ENCODE results near the gene MAGI1. TPM values are rescaled to one million over a fixed set of nuclear protein-coding genes. Genes with fewer than 3 reads are reported as not detected.

The MAGI1 gene
- total and polyA plus RNA-seq, 7 donors: 10.2 to 54.0 (median 29.8) TPM

DNA sequence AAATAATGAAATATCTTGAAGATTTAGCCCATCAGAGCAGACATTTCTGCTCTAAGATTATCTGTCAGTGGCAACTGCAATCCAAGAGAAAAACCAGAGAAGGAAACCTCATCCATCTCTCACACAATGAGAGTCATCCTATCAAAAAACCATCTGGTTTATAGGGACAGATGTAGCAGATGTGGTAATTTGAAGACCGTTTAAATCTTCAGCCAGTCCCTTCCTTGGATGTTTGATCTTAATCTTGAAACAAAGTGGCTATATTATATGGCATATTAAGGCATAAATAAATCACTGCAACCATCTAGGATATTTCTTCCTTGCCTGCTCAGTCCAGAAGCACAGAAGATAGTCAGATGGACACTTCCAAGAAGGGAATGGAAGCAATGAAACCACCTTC lies 305.3 kb downstream of the MAGI1 start:
- Histone ChIP-seq H3K4me1 (peaks cover 0 to 18% (median 15%) of the 10 kb centered on the region in 4 donors), H3K4me3 (no peak overlapping the region), H3K9me3 (no peaks in the 10 kb centered on the region), H3K27ac (no peak overlapping the region), H3K36me3 (no peaks in the 10 kb centered on the region), H3K27me3 (no peaks in the 10 kb centered on the region)
- DNase-seq: no peak
- WGBS, 2 donors: 67 to 70% methylated on average over 1 of the region's 1 CpG
- intact Hi-C loops (cut with DNase I): loop anchor here (2.0 to 5.0 kb wide), 2 partner anchors 295 to 1201 kb away; no protein-coding TSS in a partner anchor
- TF ChIP-seq POLR2A (IDR thresholded peaks at IDR 0.05) (no peak), POLR2AphosphoS5 (IDR thresholded peaks at IDR 0.05) (no peak), CTCF (IDR thresholded peaks at IDR 0.05) (no peak), EP300 (IDR thresholded peaks at IDR 0.05) (no peak)

GRCh38 chr3:65732051-65732935 lies 306.4 kb downstream of the MAGI1 start:
- TF ChIP-seq EP300 (IDR thresholded peaks at IDR 0.05) (no peak), CTCF (IDR thresholded peaks at IDR 0.05) (peak; percentile 48 to 77 (median 54)), POLR2A (IDR thresholded peaks at IDR 0.05) (no peak), POLR2AphosphoS5 (IDR thresholded peaks at IDR 0.05) (no peak)
- Histone ChIP-seq H3K4me3 (no peak overlapping the region), H3K27ac (no peak overlapping the region), H3K4me1 (peaks cover 0 to 18% (median 15%) of the 10 kb centered on the region in 4 donors), H3K36me3 (no peaks in the 10 kb centered on the region), H3K9me3 (no peaks in the 10 kb centered on the region), H3K27me3 (no peaks in the 10 kb centered on the region)
- DNase-seq: no peak
- intact Hi-C loops (cut with DNase I): loop anchor here (2.0 to 5.0 kb wide), 2 partner anchors 293 to 1200 kb away; no protein-coding TSS in a partner anchor
- WGBS, 2 donors: 33 to 34% methylated on average over 6 of the region's 6 CpGs

GRCh38 chr3:65730449-65730848 lies 308.3 kb downstream of the MAGI1 start:
- Histone ChIP-seq H3K9me3 (no peaks in the 10 kb centered on the region), H3K36me3 (no peaks in the 10 kb centered on the region), H3K4me3 (no peak overlapping the region), H3K27me3 (no peaks in the 10 kb centered on the region), H3K4me1 (peaks cover 0 to 18% (median 15%) of the 10 kb centered on the region in 4 donors), H3K27ac (peak overlapping the region in 1 of 4 donors; percentile 48)
- intact Hi-C loops (cut with DNase I): loop anchor here (5.0 kb wide), 1 partner anchor 1198 kb away; no protein-coding TSS in a partner anchor
- 93 to 94% methylated on average over 7 of the region's 7 CpGs for WGBS, 2 donors
- TF ChIP-seq POLR2A (IDR thresholded peaks at IDR 0.05): no peak
- TF ChIP-seq EP300 (IDR thresholded peaks at IDR 0.05): no peak
- DNase-seq: no peak

GRCh38 chr3:65729973-65730372 lies 308.7 kb downstream of the MAGI1 start:
- Histone ChIP-seq H3K36me3 (no peaks in the 10 kb centered on the region), H3K4me3 (no peak overlapping the region), H3K27me3 (no peaks in the 10 kb centered on the region), H3K27ac (peak overlapping the region in 2 of 4 donors; percentile 32 to 48), H3K9me3 (no peaks in the 10 kb centered on the region), H3K4me1 (peaks cover 0 to 18% (median 15%) of the 10 kb centered on the region in 4 donors)
- no peak for DNase-seq
- intact Hi-C loops (cut with DNase I): loop anchor here (5.0 kb wide), 1 partner anchor 1198 kb away; no protein-coding TSS in a partner anchor
- no peak for TF ChIP-seq POLR2AphosphoS5 (IDR thresholded peaks at IDR 0.05)
- no peak for TF ChIP-seq CTCF (IDR thresholded peaks at IDR 0.05)
- TF ChIP-seq EP300 (IDR thresholded peaks at IDR 0.05): no peak
- TF ChIP-seq POLR2A (IDR thresholded peaks at IDR 0.05): no peak

GRCh38 chr3:65729555-65729954 lies 309.2 kb downstream of the MAGI1 start:
- Histone ChIP-seq H3K4me3 (no peak overlapping the region), H3K27ac (peak overlapping the region in 2 of 4 donors; percentile 32 to 48), H3K9me3 (no peaks in the 10 kb centered on the region), H3K27me3 (no peaks in the 10 kb centered on the region), H3K4me1 (peaks cover 0 to 18% (median 15%) of the 10 kb centered on the region in 4 donors), H3K36me3 (no peaks in the 10 kb centered on the region)
- WGBS, 2 donors: 9 to 44% methylated on average over 2 of the region's 2 CpGs
- intact Hi-C loops (cut with DNase I): no loop called here
- TF ChIP-seq POLR2AphosphoS5 (IDR thresholded peaks at IDR 0.05): no peak
- TF ChIP-seq CTCF (IDR thresholded peaks at IDR 0.05): no peak
- no peak for TF ChIP-seq POLR2A (IDR thresholded peaks at IDR 0.05)
- TF ChIP-seq EP300 (IDR thresholded peaks at IDR 0.05): no peak
- DNase-seq: no peak
